ENCODE measurements around the gene CORO7. TPM values are rescaled to one million over a fixed set of nuclear protein-coding genes. Genes with fewer than 3 reads are reported as not detected.

The CORO7 gene
- total RNA-seq, 4 donors from 2014 or later, result 17.9 to 53.7 (median 29.7) TPM

- Histone ChIP-seq H3K9me3 (no peaks in the 10 kb centered on the region), H3K27ac (no peak overlapping the region), H3K4me3 (replicated peaks in 1 of 3) (no peak overlapping the region), H3K27me3 (no peaks in the 10 kb centered on the region), H3K4me1 (peaks cover 9 to 26% of the 10 kb centered on the region in 2 donors), H3K36me3 (no peaks in the 10 kb centered on the region)
- no peak for DNase-seq
- no peak for TF ChIP-seq POLR2A (IDR thresholded peaks at IDR 0.05)
- TF ChIP-seq, protein P1, sequence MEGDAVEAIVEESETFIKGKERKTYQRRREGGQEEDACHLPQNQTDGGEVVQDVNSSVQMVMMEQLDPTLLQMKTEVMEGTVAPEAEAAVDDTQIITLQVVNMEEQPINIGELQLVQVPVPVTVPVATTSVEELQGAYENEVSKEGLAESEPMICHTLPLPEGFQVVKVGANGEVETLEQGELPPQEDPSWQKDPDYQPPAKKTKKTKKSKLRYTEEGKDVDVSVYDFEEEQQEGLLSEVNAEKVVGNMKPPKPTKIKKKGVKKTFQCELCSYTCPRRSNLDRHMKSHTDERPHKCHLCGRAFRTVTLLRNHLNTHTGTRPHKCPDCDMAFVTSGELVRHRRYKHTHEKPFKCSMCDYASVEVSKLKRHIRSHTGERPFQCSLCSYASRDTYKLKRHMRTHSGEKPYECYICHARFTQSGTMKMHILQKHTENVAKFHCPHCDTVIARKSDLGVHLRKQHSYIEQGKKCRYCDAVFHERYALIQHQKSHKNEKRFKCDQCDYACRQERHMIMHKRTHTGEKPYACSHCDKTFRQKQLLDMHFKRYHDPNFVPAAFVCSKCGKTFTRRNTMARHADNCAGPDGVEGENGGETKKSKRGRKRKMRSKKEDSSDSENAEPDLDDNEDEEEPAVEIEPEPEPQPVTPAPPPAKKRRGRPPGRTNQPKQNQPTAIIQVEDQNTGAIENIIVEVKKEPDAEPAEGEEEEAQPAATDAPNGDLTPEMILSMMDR (IDR thresholded peaks at IDR 0.05), result no peak
- WGBS, 2 donors, result 95 to 98% methylated on average over 5 of the region's 5 CpGs
- intact Hi-C loops (cut with DNase I), result no loop called here
These were observed 67.1 kb downstream of the CORO7 start for GRCh38 chr16:4349332-4349731.

DNA sequence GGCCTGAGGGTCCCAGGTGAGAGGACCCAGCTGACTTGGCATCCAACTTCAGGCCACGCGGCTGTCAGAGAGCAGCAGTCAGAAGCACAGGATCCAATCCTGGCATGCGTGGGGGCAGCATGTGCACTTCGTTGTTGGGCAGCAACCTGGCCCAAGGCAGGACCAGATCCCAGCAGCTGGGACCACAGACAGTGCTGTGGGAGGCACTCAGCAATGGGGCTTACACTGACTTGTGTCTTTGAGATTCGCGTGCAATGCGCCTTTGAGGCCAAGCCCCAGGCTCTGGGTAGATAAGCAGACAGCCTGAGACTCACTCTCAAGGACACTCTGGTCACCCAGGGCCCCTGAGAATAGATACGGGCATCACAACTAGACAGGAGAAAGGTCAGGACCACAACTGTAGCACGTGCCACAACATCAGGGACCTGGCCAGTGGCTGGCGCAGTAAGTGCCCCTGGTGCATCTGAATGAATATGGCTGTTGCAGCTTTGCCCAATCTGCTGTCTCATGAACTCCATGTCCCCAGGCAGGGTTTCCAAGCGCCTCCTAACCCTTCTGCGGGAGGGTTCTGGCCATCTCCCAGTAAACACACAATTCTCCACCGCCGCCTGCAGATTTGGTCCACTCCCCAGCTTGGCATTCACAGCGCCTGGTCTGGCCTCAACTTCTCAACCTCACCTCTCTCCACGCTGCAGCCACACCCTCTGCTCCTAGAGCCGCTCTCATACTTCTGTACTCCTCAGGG is 68.5 kb downstream of the CORO7 start:
- WGBS, 2 donors, result 86 to 90% methylated on average over 15 to 16 of the region's 17 CpGs
- H3K27me3 ChIP-seq, result no peaks in the 10 kb centered on the region
- no peak overlapping the region for H3K4me3 ChIP-seq (replicated peaks in 1 of 3)
- no peak for DNase-seq
- peaks cover 9 to 26% of the 10 kb centered on the region in 2 donors for H3K4me1 ChIP-seq
- H3K9me3 ChIP-seq, result no peaks in the 10 kb centered on the region
- no peak overlapping the region for H3K27ac ChIP-seq
- no peaks in the 10 kb centered on the region for H3K36me3 ChIP-seq
- TF ChIP-seq, protein P1 (IDR thresholded peaks at IDR 0.05), result no peak
- no peak for TF ChIP-seq POLR2A (IDR thresholded peaks at IDR 0.05)
- intact Hi-C loops (cut with DNase I), result no loop called here

DNA sequence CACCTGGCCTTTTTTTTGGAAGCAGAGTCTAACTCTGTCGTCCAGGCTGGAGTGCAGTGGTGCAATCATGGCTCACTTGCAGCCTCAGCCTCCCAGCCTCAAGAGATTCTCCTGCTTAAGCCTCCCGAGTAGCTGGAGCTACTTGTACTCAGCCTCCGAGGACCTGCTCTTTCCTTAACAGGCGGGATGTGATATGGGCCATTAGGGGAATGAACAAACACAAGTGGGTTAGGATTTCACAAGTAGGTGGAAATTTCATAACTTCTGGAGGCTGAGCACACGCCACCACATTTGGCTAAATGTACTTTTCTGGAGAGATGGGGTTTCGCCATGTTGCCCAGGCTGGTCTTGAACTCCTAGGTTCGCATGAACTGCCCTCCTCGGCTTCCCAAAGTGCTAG is 69.4 kb downstream of the CORO7 start:
- intact Hi-C loops (cut with DNase I), result no loop called here
- TF ChIP-seq, protein P1 (IDR thresholded peaks at IDR 0.05), result no peak
- TF ChIP-seq POLR2A (IDR thresholded peaks at IDR 0.05), result no peak
- 90 to 91% methylated on average over 8 of the region's 8 CpGs for whole genome bisulfite sequencing, 2 donors
- no peaks in the 10 kb centered on the region for H3K36me3 ChIP-seq
- peaks cover 9 to 26% of the 10 kb centered on the region in 2 donors for H3K4me1 ChIP-seq
- H3K9me3 ChIP-seq, result no peaks in the 10 kb centered on the region
- no peak overlapping the region for H3K27ac ChIP-seq
- DNase-seq, result no peak
- H3K27me3 ChIP-seq, result no peaks in the 10 kb centered on the region
- no peak overlapping the region for H3K4me3 ChIP-seq (replicated peaks in 1 of 3)

GRCh38 chr16:4345836-4346781 is 70.3 kb downstream of the CORO7 start:
- no peaks in the 10 kb centered on the region for H3K9me3 ChIP-seq
- TF ChIP-seq, protein P1 (IDR thresholded peaks at IDR 0.05), result no peak
- TF ChIP-seq POLR2A (IDR thresholded peaks at IDR 0.05), result no peak
- no peak overlapping the region for H3K27ac ChIP-seq
- DNase-seq, result no peak
- H3K4me1 ChIP-seq, result peaks cover 9 to 21% of the 10 kb centered on the region in 2 donors
- H3K27me3 ChIP-seq, result no peaks in the 10 kb centered on the region
- 80 to 82% methylated on average over 13 to 14 of the region's 14 CpGs for WGBS, 2 donors
- H3K4me3 ChIP-seq (replicated peaks in 1 of 3), result no peak overlapping the region
- intact Hi-C loops (cut with DNase I), result no loop called here
- H3K36me3 ChIP-seq, result no peaks in the 10 kb centered on the region
